Measurements from ENCODE around the gene DND1.
"Not testable (repeated sequence)": the region's sequence is repeated elsewhere in the genome, so short reads cannot be mapped to it uniquely, and the experiment has no call there.

DND1 gene

DNA sequence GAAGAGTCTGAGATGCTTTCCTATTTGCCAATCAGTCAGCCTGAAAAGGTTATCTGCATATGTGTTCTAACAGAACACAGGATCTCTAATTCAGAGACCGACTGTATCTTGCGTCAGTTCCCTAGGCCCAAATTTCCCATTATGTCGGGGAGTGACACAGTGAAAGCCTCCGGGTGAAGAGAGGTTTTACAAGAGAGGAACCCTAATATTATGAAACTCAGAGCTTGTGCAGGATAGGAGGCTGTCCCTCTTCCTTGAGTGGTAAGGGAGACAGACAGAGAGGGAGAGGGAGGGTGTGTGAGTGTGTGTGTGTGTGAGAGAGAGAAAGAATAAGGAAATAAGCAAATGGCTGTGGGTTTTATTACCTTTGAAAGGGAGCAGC is 42.3 kb downstream of the DND1 start:
- peak overlapping the region; percentile 27 to 77 for H3K9ac ChIP-seq (ENCODE audit: low read depth in 1 of 2, low read length in 2 of 2)

DNA sequence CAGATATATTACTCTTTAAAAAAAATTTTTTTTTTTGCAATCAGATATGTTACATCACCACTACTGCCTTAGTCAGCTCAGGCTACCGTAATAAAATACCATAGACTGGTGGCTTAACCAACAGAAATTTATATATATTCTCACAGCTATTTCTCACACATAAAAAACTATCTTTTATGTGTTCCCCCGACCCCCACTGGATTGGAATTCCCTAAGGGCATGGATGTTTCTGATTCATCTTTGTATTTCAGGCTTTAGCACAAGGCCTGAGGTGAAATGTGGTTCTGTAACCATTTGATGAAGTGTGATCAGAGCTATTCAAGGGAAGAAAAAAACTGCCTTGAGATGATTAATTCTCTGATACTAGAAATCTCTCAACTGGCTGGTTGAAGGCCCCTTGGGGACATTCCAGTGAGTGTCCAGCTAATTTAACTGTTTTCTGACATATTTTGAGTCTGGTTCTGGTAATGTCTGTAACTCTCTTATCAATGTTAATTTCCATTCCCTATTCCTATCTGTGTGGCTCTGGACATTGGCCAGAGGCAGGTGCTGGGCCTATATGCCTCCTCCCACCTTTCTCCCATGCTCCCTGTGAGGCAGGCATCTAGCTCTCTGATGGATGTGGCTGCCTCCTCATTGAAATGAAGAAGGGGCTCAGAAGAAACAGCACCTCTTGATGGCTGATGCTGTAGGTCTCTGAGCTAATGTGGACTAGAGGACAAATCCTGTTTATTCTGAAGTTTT is 42.9 kb downstream of the DND1 start:
- H3K27me3 ChIP-seq (ENCODE audit: control insufficient read depth in 2 of 2, insufficient read depth in 2 of 2, low read length in 2 of 2): no peaks in the 10 kb centered on the region
- H3K9ac ChIP-seq (ENCODE audit: low read depth in 1 of 2, low read length in 2 of 2): peak overlapping the region; percentile 27 to 77
- H3K9me3 ChIP-seq (ENCODE audit: control insufficient read depth in 2 of 2, low read length in 2 of 2): no peaks in the 10 kb centered on the region
- peak overlapping the region; percentile 80 to 87 for H3K27ac ChIP-seq (ENCODE audit: low read depth in 2 of 2, low read length in 2 of 2)
- H3K4me1 ChIP-seq (ENCODE audit: control insufficient read depth in 2 of 2, insufficient read depth in 2 of 2, low read length in 2 of 2): peaks cover 22 to 27% of the 10 kb centered on the region in 2 donors
- no peaks in the 10 kb centered on the region for H3K36me3 ChIP-seq (ENCODE audit: control insufficient read depth in 2 of 2, insufficient read depth in 2 of 2, low read length in 2 of 2)
- peak overlapping the region; percentile 14 to 91 for H3K4me3 ChIP-seq (ENCODE audit: low read length in 2 of 2)

More for the DNA sequence above, 42.3 kb downstream of the DND1 start:
- Histone ChIP-seq H3K27me3 (ENCODE audit: control insufficient read depth in 2 of 2, insufficient read depth in 2 of 2, low read length in 2 of 2) (no peaks in the 10 kb centered on the region), H3K27ac (ENCODE audit: low read depth in 2 of 2, low read length in 2 of 2) (peak overlapping the region; percentile 80 to 87), H3K36me3 (ENCODE audit: control insufficient read depth in 2 of 2, insufficient read depth in 2 of 2, low read length in 2 of 2) (no peaks in the 10 kb centered on the region), H3K9me3 (ENCODE audit: control insufficient read depth in 2 of 2, low read length in 2 of 2) (no peaks in the 10 kb centered on the region), H3K4me3 (ENCODE audit: low read length in 2 of 2) (peak overlapping the region; percentile 14 to 91), H3K4me1 (ENCODE audit: control insufficient read depth in 2 of 2, insufficient read depth in 2 of 2, low read length in 2 of 2) (peaks cover 22 to 27% of the 10 kb centered on the region in 2 donors)

DNA sequence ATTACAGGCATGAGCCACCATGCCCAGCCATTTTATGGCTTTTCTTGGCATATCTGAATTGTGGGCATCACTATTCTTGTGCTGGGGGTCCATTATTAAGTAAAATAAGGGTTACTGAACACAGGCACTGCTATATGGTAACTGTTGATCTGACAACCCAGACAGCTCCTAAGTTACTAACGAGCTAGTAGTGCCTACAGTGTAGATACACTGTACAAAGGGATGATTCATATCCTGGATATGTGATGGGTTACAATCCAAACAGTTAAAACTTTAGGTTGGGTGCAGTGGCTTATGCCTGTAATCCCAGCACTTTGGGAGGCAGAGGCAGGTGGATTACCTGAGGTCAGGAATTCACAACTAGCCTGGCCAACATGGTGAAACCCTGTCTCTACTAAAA is 44.7 kb downstream of the DND1 start:
- H3K4me3 ChIP-seq (ENCODE audit: low read length in 2 of 2): no peak overlapping the region
- H3K36me3 ChIP-seq (ENCODE audit: control insufficient read depth in 2 of 2, insufficient read depth in 2 of 2, low read length in 2 of 2): no peaks in the 10 kb centered on the region
- H3K27me3 ChIP-seq (ENCODE audit: control insufficient read depth in 2 of 2, insufficient read depth in 2 of 2, low read length in 2 of 2): no peaks in the 10 kb centered on the region
- peaks cover 22 to 27% of the 10 kb centered on the region in 2 donors for H3K4me1 ChIP-seq (ENCODE audit: control insufficient read depth in 2 of 2, insufficient read depth in 2 of 2, low read length in 2 of 2)
- H3K9me3 ChIP-seq (ENCODE audit: control insufficient read depth in 2 of 2, low read length in 2 of 2): no peaks in the 10 kb centered on the region
- no peak overlapping the region for H3K9ac ChIP-seq (ENCODE audit: low read depth in 1 of 2, low read length in 2 of 2)
- H3K27ac ChIP-seq (ENCODE audit: low read depth in 2 of 2, low read length in 2 of 2): no peak overlapping the region

GRCh38 chr5:140627972-140628371 is 45.4 kb downstream of the DND1 start:
- Histone ChIP-seq H3K9ac (ENCODE audit: low read depth in 1 of 2, low read length in 2 of 2) (no peak overlapping the region), H3K4me3 (ENCODE audit: low read length in 2 of 2) (no peak overlapping the region), H3K9me3 (ENCODE audit: control insufficient read depth in 2 of 2, low read length in 2 of 2) (no peaks in the 10 kb centered on the region), H3K36me3 (ENCODE audit: control insufficient read depth in 2 of 2, insufficient read depth in 2 of 2, low read length in 2 of 2) (no peaks in the 10 kb centered on the region), H3K27ac (ENCODE audit: low read depth in 2 of 2, low read length in 2 of 2) (no peak overlapping the region), H3K4me1 (ENCODE audit: control insufficient read depth in 2 of 2, insufficient read depth in 2 of 2, low read length in 2 of 2) (peaks cover 16 to 21% of the 10 kb centered on the region in 2 donors), H3K27me3 (ENCODE audit: control insufficient read depth in 2 of 2, insufficient read depth in 2 of 2, low read length in 2 of 2) (no peaks in the 10 kb centered on the region)

DNA sequence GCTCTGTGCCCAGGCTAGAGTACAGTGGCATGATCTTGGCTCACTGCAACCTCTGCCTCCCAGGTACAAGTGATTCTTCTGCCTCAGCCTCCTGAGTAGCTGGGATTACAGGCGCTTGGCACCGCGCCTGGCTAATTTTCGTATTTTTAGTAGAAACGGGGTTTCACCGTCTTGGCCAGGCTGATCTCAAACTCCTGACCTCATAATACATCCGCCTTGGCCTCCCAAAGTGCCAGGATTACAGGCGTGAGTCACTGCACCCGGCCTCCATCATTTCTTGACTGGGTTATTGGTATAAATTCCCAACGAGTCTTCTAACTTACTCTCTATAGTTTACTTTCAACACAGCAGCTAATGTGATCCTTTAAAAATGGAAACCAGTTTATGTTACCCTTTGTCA is 48.5 kb downstream of the DND1 start:
- H3K9ac ChIP-seq (ENCODE audit: low read depth in 1 of 2, low read length in 2 of 2); H3K9me3 ChIP-seq (ENCODE audit: control insufficient read depth in 2 of 2, low read length in 2 of 2); H3K27ac ChIP-seq (ENCODE audit: low read depth in 2 of 2, low read length in 2 of 2); H3K4me1 ChIP-seq (ENCODE audit: control insufficient read depth in 2 of 2, insufficient read depth in 2 of 2, low read length in 2 of 2); H3K4me3 ChIP-seq (ENCODE audit: low read length in 2 of 2); H3K36me3 ChIP-seq (ENCODE audit: control insufficient read depth in 2 of 2, insufficient read depth in 2 of 2, low read length in 2 of 2); H3K27me3 ChIP-seq (ENCODE audit: control insufficient read depth in 2 of 2, insufficient read depth in 2 of 2, low read length in 2 of 2): not testable (repeated sequence)

DNA sequence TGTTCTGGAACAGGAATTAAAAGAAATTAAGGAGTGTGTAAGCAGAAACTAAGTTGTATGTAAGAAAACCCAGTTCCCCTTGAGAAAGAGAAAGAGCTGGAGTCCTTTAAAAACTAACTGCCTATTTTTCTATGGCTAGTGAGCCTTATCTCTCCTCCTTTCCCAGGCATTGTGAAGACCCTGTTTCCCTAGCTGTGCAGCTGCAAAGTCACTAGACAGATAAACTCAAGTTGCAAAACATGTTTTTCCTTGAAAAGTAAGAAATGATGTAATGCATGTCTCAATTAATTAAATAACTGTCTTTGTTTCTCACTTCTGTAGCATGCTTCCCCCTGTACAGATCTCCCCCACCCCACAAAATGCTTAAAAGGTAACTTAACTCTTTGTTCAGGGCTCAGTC is 50.3 kb downstream of the DND1 start:
- H3K36me3 ChIP-seq (ENCODE audit: control insufficient read depth in 2 of 2, insufficient read depth in 2 of 2, low read length in 2 of 2); H3K27ac ChIP-seq (ENCODE audit: low read depth in 2 of 2, low read length in 2 of 2); H3K9ac ChIP-seq (ENCODE audit: low read depth in 1 of 2, low read length in 2 of 2); H3K9me3 ChIP-seq (ENCODE audit: control insufficient read depth in 2 of 2, low read length in 2 of 2); H3K27me3 ChIP-seq (ENCODE audit: control insufficient read depth in 2 of 2, insufficient read depth in 2 of 2, low read length in 2 of 2); H3K4me3 ChIP-seq (ENCODE audit: low read length in 2 of 2); H3K4me1 ChIP-seq (ENCODE audit: control insufficient read depth in 2 of 2, insufficient read depth in 2 of 2, low read length in 2 of 2): not testable (repeated sequence)

DNA sequence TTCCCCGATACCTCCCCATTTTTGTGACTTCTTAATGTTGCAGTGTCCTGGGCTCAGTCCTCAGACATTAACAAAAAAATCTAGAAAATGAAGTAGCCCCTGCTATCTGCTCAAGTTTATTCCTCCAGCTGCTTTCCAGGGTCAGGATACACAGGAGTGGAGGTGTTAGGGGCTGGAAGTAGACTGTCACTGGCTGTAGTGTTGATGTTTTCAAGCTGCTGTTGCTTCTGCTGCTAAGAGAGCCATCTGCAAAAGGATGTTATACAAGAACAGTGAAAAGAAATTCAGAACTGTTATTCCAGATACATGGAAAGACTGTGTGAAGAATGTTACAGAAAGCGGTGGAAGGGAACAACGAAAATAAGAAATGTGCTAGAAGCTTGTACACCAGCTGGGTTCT is 51.1 kb downstream of the DND1 start:
- no peaks in the 10 kb centered on the region for H3K9me3 ChIP-seq (ENCODE audit: control insufficient read depth in 2 of 2, low read length in 2 of 2)
- H3K27me3 ChIP-seq (ENCODE audit: control insufficient read depth in 2 of 2, insufficient read depth in 2 of 2, low read length in 2 of 2): no peaks in the 10 kb centered on the region
- H3K4me3 ChIP-seq (ENCODE audit: low read length in 2 of 2): no peak overlapping the region
- no peak overlapping the region for H3K9ac ChIP-seq (ENCODE audit: low read depth in 1 of 2, low read length in 2 of 2)
- H3K4me1 ChIP-seq (ENCODE audit: control insufficient read depth in 2 of 2, insufficient read depth in 2 of 2, low read length in 2 of 2): no peaks in the 10 kb centered on the region
- H3K27ac ChIP-seq (ENCODE audit: low read depth in 2 of 2, low read length in 2 of 2): no peak overlapping the region
- H3K36me3 ChIP-seq (ENCODE audit: control insufficient read depth in 2 of 2, insufficient read depth in 2 of 2, low read length in 2 of 2): no peaks in the 10 kb centered on the region
